HepG2 (cell line): ENCODE data around the gene LITAFD. TPM values are rescaled to one million over a fixed set of nuclear protein-coding genes. Genes with fewer than 3 reads are reported as not detected.

ENCODE experiments used
- CENPT ChIP-seq: sonication (generic); formaldehyde crosslinking; IDR thresholded peaks from 2 replicates; pipeline ENCODE4 v1.8.0; 2022; ENCODE audit warnings: low read depth, mild to moderate bottlenecking, moderate library complexity, missing genetic modification reagents
- DNMT1 ChIP-seq: sonication (generic); formaldehyde crosslinking; IDR thresholded peaks from 2 replicates; pipeline ENCODE4 v1.5.1; 2020; ENCODE audit warnings: mild to moderate bottlenecking, missing genetic modification reagents
- DZIP1 ChIP-seq: sonication (generic); formaldehyde crosslinking; IDR thresholded peaks from 2 replicates; pipeline ENCODE4 v1.5.0; 2020; ENCODE audit warnings: mild to moderate bottlenecking, missing genetic modification reagents
- FOXA3 ChIP-seq: IDR thresholded peaks from 2 replicates; pipeline ENCODE4 v1.6.1; 2016; ENCODE audit warnings: missing genetic modification reagents, missing compliant biosample characterization
- KDM3A ChIP-seq: IDR thresholded peaks from 2 replicates; pipeline ENCODE4 v1.6.1; 2018; ENCODE audit warnings: low read depth, missing compliant biosample characterization
- MED1 ChIP-seq: sonication (generic); formaldehyde crosslinking; IDR thresholded peaks from 2 replicates; pipeline ENCODE4 v1.4.0; 2020; ENCODE audit warnings: missing genetic modification reagents
- NCOA1 ChIP-seq: sonication (generic); formaldehyde crosslinking; IDR thresholded peaks from 2 replicates; pipeline ENCODE4 v1.9.0; 2021; ENCODE audit warnings: missing genetic modification reagents
- NFE2L1 ChIP-seq: sonication (generic); formaldehyde crosslinking; IDR thresholded peaks from 2 replicates; pipeline ENCODE4 v1.4.0; 2020; ENCODE audit warnings: missing genetic modification reagents, mild to moderate bottlenecking, borderline replicate concordance
- NFIB ChIP-seq: sonication (generic); formaldehyde crosslinking; IDR thresholded peaks from 2 replicates; pipeline ENCODE4 v1.9.0; 2021; ENCODE audit warnings: missing genetic modification reagents, mild to moderate bottlenecking, borderline replicate concordance
- NR3C1 ChIP-seq: sonication (generic); formaldehyde crosslinking; IDR thresholded peaks from 2 replicates; pipeline ENCODE4 v1.4.0; 2020; ENCODE audit warnings: missing genetic modification reagents
- SP4 ChIP-seq: sonication (generic); formaldehyde crosslinking; IDR thresholded peaks from 2 replicates; pipeline ENCODE4 v1.8.1; 2023; ENCODE audit warnings: mild to moderate bottlenecking, missing genetic modification reagents
- TBX3 ChIP-seq: fragments of 450-650 bp; IDR thresholded peaks from 2 replicates; pipeline ENCODE4 v1.6.1; 2017; ENCODE audit warnings: antibody characterized with exemption, mild to moderate bottlenecking, inconsistent platforms, borderline replicate concordance
- U2AF2 ChIP-seq: fragments of 200-400 bp; formaldehyde crosslinking; IDR thresholded peaks from 2 replicates; pipeline ENCODE4 v1.6.1; 2017; ENCODE audit warnings: low read depth, mild to moderate bottlenecking, low read length
- ZBTB7B ChIP-seq: sonication (generic); formaldehyde crosslinking; IDR thresholded peaks from 2 replicates; pipeline ENCODE4 v1.4.0; 2020; ENCODE audit warnings: missing genetic modification reagents
- ZFY ChIP-seq: sonication (generic); formaldehyde crosslinking; IDR thresholded peaks from 2 replicates; pipeline ENCODE4 v1.4.0; 2020; ENCODE audit warnings: missing genetic modification reagents
- ZNF101 ChIP-seq: sonication (generic); formaldehyde crosslinking; IDR thresholded peaks from 2 replicates; pipeline ENCODE4 v1.4.0; 2020; ENCODE audit warnings: mild to moderate bottlenecking, low read depth, missing genetic modification reagents, borderline replicate concordance
- ZNF782 ChIP-seq: sonication (generic); formaldehyde crosslinking; IDR thresholded peaks from 2 replicates; pipeline ENCODE4 v1.4.0; 2020; ENCODE audit warnings: missing genetic modification reagents, mild to moderate bottlenecking, borderline replicate concordance
- polyA plus RNA-seq, 8 experiments: library from polyadenylated mRNA; depleted of rRNA in 3 of 8; stranded (reverse) in 7 of 8; unstranded in 1 of 8; fragments of >200 nt; fragmentation: Illumina TruSeq in 4 of 8; extraction: Trizol in 4 of 8; gene quantifications; 2 replicates each; pipeline versions ENCODE4 v1.2.1 to v1.2.3, GENCODE V29; 2011 to 2016; ENCODE audit warnings: low read depth in 4 of 8, missing spikeins in 1 of 8, mixed read lengths in 1 of 8; ENCODE audit not compliant: insufficient read depth in 1 of 8
- total RNA-seq, 5 experiments: library from RNA; depleted of rRNA; stranded (reverse); fragments of >200 nt; fragmentation: Illumina TruSeq; extraction: Trizol; gene quantifications; 2 replicates each; pipeline ENCODE4 v1.2.3, GENCODE V29; 2016; ENCODE audit warnings: low read depth in 1 of 5
- TF ChIP-seq, protein P1 (sequence below): sonication (generic); formaldehyde crosslinking; IDR thresholded peaks from 2 replicates; pipeline ENCODE4 v1.4.0; 2020; ENCODE audit warnings: missing genetic modification reagents
- TF ChIP-seq, protein P2 (sequence below): IDR thresholded peaks from 2 replicates; pipeline ENCODE4 v1.6.1; 2016; ENCODE audit warnings: mild to moderate bottlenecking, missing biosample characterization, missing genetic modification reagents
- TF ChIP-seq, protein P3 (sequence below): IDR thresholded peaks from 2 replicates; pipeline ENCODE4 v1.6.1; 2016; ENCODE audit warnings: low read depth, control low read depth
- TF ChIP-seq, protein P4 (sequence below): sonication (generic); formaldehyde crosslinking; IDR thresholded peaks from 2 replicates; pipeline ENCODE4 v1.4.0; 2020; ENCODE audit warnings: missing genetic modification reagents

The LITAFD gene
- total and polyA plus RNA-seq, 2 of the 13 experiments (the other 11 are each of a cell fraction or from before 2014, with no cell fraction given) = not detected

DNA sequence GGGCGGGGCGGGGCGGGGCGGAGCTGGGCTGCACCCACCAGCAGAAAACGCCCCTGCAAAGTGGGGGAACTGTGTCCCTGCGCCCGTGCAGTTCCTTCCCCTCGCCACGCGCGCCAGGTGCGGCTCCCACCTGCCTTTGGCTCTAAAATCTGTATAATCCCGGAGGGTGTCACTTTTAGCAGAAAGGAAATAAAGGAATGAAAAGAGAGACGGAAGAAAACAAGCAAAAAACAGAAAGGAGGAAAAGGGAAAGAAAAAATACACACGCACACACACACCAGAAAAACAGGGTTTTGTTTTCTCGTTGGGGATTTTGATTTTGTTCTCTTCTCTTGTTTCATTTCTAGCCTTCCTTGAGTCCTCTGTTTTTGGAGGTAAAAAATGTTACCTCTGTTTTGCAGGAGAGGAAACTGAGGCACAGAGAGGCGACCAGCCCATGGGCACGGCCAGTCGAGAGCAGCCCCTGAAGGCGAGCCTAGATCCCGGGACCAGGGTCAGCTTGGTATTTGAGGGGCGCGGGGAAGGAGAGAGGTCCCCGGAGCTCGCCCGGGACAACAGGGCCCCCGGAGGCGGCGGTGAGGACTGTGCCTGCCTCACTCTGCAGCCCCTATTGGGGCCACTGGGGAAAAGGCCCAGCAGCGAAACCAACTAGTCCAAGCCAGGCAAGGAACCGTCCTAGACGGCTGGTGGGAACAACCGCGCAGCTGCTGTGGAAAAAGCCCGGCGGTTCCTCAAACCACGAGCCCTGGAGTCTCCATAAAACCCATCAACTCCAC lies 12.8 kb upstream of the LITAFD start (continued):
- TF ChIP-seq DZIP1 (CRISPR knock-in tag) = peak; percentile 70; the same call in 1 of the 2 replicates
- TF ChIP-seq, protein P1, sequence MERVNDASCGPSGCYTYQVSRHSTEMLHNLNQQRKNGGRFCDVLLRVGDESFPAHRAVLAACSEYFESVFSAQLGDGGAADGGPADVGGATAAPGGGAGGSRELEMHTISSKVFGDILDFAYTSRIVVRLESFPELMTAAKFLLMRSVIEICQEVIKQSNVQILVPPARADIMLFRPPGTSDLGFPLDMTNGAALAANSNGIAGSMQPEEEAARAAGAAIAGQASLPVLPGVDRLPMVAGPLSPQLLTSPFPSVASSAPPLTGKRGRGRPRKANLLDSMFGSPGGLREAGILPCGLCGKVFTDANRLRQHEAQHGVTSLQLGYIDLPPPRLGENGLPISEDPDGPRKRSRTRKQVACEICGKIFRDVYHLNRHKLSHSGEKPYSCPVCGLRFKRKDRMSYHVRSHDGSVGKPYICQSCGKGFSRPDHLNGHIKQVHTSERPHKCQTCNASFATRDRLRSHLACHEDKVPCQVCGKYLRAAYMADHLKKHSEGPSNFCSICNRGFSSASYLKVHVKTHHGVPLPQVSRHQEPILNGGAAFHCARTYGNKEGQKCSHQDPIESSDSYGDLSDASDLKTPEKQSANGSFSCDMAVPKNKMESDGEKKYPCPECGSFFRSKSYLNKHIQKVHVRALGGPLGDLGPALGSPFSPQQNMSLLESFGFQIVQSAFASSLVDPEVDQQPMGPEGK = peak; percentile 95
- TF ChIP-seq, protein P2, sequence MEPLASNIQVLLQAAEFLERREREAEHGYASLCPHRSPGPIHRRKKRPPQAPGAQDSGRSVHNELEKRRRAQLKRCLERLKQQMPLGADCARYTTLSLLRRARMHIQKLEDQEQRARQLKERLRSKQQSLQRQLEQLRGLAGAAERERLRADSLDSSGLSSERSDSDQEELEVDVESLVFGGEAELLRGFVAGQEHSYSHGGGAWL = peak; percentile 3; the same call in 1 of the 2 replicates
- TF ChIP-seq NFE2L1 (CRISPR knock-in tag) = 0 out of 2 replicates have a peak, but pooled peaks have one; percentile 54
- TF ChIP-seq ZNF101 (CRISPR knock-in tag) = no peak
- TF ChIP-seq TBX3 = no peak
- TF ChIP-seq SP4 (CRISPR knock-in tag) = 0 out of 2 replicates have a peak, but pooled peaks have one; percentile 48
- TF ChIP-seq ZNF782 = 0 out of 2 replicates have a peak, but pooled peaks have one; percentile 34
- TF ChIP-seq NCOA1 (CRISPR knock-in tag) = peak; percentile 67; the same call in 1 of the 2 replicates
- no peak for TF ChIP-seq CENPT (CRISPR knock-in tag)
- no peak for TF ChIP-seq NR3C1
- TF ChIP-seq NFIB (CRISPR knock-in tag) = no peak
- peak; percentile 39; the same call in 1 of the 2 replicates for TF ChIP-seq KDM3A (CRISPR knock-in tag)
- TF ChIP-seq MED1 (CRISPR knock-in tag) = peak; percentile 58
- peak; percentile 91 for TF ChIP-seq ZBTB7B (CRISPR knock-in tag)
- 0 out of 2 replicates have a peak, but pooled peaks have one; percentile 66 for TF ChIP-seq DNMT1 (CRISPR knock-in tag)
- 0 out of 2 replicates have a peak, but pooled peaks have one; percentile 43 for TF ChIP-seq U2AF2
- peak; percentile 11; the same call in 1 of the 2 replicates for TF ChIP-seq FOXA3 (CRISPR knock-in tag)
- TF ChIP-seq, protein P3, sequence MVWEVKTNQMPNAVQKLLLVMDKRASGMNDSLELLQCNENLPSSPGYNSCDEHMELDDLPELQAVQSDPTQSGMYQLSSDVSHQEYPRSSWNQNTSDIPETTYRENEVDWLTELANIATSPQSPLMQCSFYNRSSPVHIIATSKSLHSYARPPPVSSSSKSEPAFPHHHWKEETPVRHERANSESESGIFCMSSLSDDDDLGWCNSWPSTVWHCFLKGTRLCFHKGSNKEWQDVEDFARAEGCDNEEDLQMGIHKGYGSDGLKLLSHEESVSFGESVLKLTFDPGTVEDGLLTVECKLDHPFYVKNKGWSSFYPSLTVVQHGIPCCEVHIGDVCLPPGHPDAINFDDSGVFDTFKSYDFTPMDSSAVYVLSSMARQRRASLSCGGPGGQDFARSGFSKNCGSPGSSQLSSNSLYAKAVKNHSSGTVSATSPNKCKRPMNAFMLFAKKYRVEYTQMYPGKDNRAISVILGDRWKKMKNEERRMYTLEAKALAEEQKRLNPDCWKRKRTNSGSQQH (CRISPR knock-in tag) = peak; percentile 71
- TF ChIP-seq ZFY (CRISPR knock-in tag) = peak; percentile 53
- TF ChIP-seq, protein P4, sequence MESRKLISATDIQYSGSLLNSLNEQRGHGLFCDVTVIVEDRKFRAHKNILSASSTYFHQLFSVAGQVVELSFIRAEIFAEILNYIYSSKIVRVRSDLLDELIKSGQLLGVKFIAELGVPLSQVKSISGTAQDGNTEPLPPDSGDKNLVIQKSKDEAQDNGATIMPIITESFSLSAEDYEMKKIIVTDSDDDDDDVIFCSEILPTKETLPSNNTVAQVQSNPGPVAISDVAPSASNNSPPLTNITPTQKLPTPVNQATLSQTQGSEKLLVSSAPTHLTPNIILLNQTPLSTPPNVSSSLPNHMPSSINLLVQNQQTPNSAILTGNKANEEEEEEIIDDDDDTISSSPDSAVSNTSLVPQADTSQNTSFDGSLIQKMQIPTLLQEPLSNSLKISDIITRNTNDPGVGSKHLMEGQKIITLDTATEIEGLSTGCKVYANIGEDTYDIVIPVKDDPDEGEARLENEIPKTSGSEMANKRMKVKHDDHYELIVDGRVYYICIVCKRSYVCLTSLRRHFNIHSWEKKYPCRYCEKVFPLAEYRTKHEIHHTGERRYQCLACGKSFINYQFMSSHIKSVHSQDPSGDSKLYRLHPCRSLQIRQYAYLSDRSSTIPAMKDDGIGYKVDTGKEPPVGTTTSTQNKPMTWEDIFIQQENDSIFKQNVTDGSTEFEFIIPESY (CRISPR knock-in tag) = peak; percentile 30; the same call in 1 of the 2 replicates
